COLO668 (cell line): ENCODE results near the gene AQP11.

ENCODE experiments used
- DNase-seq: peaks from one replicate; lab custom pipeline; 2025; ENCODE audit not compliant: unreplicated experiment; lab: John Stamatoyannopoulos, UW

AQP11 gene

GRCh38 chr11:77656362-77656761, 66.6 kb downstream of the AQP11 start:
- no peak for DNase-seq

- DNase-seq, result no peak
These were observed 68.7 kb downstream of the AQP11 start for GRCh38 chr11:77658213-77659013.
